Loucy (cell line): ENCODE measurements around the gene ATP13A5.

Experiments used
- H2AFZ ChIP-seq: fragments of 200-600 bp; sonication (generic); 2 replicates; pipeline ENCODE4 v1.6.0; 2016; ENCODE audit warnings: antibody characterized with exemption, mild to moderate bottlenecking, low read length, moderate library complexity
- H3F3A ChIP-seq: fragments of 200-600 bp; 2 replicates; pipeline ENCODE4 v1.6.0; 2016; ENCODE audit warnings: antibody characterized with exemption, low read depth, mild to moderate bottlenecking
- H3K27me3 ChIP-seq: fragments of 200-600 bp; sonication (generic); 2 replicates; pipeline ENCODE4 v1.6.1; 2014; ENCODE audit warnings: low read length, mild to moderate bottlenecking; ENCODE audit not compliant: insufficient read depth, poor library complexity, severe bottlenecking
- H3K36me3 ChIP-seq: fragments of 200-600 bp; sonication (generic); 2 replicates; pipeline ENCODE4 v1.6.1; 2016; ENCODE audit warnings: low read length; ENCODE audit not compliant: insufficient read depth
- H3K4me1 ChIP-seq: fragments of 200-600 bp; sonication (generic); 2 replicates; pipeline ENCODE4 v1.5.1; 2014; ENCODE audit warnings: low read length, mild to moderate bottlenecking; ENCODE audit not compliant: insufficient read depth, poor library complexity, severe bottlenecking
- H3K4me2 ChIP-seq: fragments of 200-600 bp; sonication (generic); 2 replicates; pipeline ENCODE4 v1.6.0; 2014; ENCODE audit warnings: antibody characterized with exemption, low read length, low read depth, mild to moderate bottlenecking; ENCODE audit not compliant: poor library complexity, severe bottlenecking
- H3K4me3 ChIP-seq: fragments of 200-600 bp; sonication (generic); 2 replicates; pipeline ENCODE4 v1.5.1; 2014; ENCODE audit warnings: low read length, mild to moderate bottlenecking, mixed read lengths; ENCODE audit not compliant: poor library complexity, severe bottlenecking
- H3K79me2 ChIP-seq: fragments of 200-600 bp; sonication (generic); 2 replicates; pipeline ENCODE4 v1.6.1; 2014; ENCODE audit warnings: low read length; ENCODE audit not compliant: insufficient read depth
- H3K9ac ChIP-seq: fragments of 200-600 bp; sonication (generic); 2 replicates; pipeline ENCODE4 v1.6.0; 2014; ENCODE audit warnings: mild to moderate bottlenecking, low read depth, low read length, moderate library complexity; ENCODE audit not compliant: poor library complexity, severe bottlenecking
- H3K9me2 ChIP-seq: fragments of 200-600 bp; sonication (generic); replicated peaks from 2 replicates; pipeline ENCODE4 v1.6.1; 2016; ENCODE audit warnings: low read depth, low read length, mixed read lengths
- H3K9me3 ChIP-seq: fragments of 200-600 bp; sonication (generic); 2 replicates; pipeline ENCODE4 v1.6.1; 2014; ENCODE audit warnings: mild to moderate bottlenecking, antibody characterized with exemption, low read length, low read depth; ENCODE audit not compliant: insufficient read depth
- H4K20me1 ChIP-seq: fragments of 200-600 bp; sonication (generic); 2 replicates; pipeline ENCODE4 v1.6.0; 2014; ENCODE audit warnings: antibody characterized with exemption, low read length, mild to moderate bottlenecking; ENCODE audit not compliant: insufficient read depth, poor library complexity, severe bottlenecking
- EZH2phosphoT487 ChIP-seq: fragments of 200-600 bp; IDR thresholded peaks from 2 replicates; pipeline ENCODE4 v1.6.1; 2018; ENCODE audit warnings: antibody characterized with exemption, mild to moderate bottlenecking, moderate library complexity, borderline replicate concordance
- TF ChIP-seq, protein P1 (sequence below): fragments of 200-600 bp; sonication (generic); conservative IDR thresholded peaks from 2 replicates; pipeline ENCODE4 v1.5.1; 2014; ENCODE audit warnings: mild to moderate bottlenecking, antibody characterized with exemption, low read length

The ATP13A5 gene

DNA sequence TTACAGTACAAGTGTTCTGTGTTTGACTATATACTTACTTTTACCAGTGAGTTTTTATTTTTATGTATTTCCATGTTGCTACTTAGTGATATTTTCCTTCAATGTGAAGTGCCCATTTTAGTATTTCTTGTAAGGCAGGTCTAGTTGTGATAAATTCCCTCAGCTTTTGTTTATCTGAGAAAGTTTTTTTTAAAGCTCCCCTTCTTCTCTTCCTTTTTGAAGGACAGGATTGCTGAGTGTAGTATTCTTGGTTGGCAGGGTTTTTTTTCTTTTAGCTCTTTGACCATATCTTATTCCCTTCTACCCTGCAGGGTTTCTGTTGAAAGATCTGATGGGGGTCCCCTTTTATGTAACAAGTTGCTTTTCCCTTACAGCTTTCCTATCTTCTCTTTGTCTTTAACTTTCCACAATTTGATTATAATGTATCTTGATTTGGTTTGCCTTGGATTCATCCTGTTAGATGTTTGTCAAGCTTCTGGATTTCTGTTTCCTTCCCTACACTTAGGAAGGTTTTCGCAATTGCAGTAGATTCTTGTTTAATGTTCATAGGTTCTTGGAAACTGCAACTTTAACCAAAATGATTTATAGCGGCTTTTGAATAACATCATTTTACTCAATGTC, 129.6 kb downstream of the ATP13A5 start:
- Histone ChIP-seq H3K36me3 (no peaks in the 10 kb centered on the region), H3K27me3 (no peaks in the 10 kb centered on the region), H3K4me3 (no peak overlapping the region), H3K9me3 (peaks cover 14% of the 10 kb centered on the region; the same call in 1 of the 2 replicates), H4K20me1 (no peaks in the 10 kb centered on the region), H3K9me2 (no peaks in the 10 kb centered on the region), H3K4me2 (no peak overlapping the region), H3K79me2 (no peaks in the 10 kb centered on the region), H3K4me1 (no peaks in the 10 kb centered on the region), H3K9ac (no peak overlapping the region), H2AFZ (no peak overlapping the region), H3F3A (no peaks in the 10 kb centered on the region)
- TF ChIP-seq EZH2phosphoT487, result no peak

DNA sequence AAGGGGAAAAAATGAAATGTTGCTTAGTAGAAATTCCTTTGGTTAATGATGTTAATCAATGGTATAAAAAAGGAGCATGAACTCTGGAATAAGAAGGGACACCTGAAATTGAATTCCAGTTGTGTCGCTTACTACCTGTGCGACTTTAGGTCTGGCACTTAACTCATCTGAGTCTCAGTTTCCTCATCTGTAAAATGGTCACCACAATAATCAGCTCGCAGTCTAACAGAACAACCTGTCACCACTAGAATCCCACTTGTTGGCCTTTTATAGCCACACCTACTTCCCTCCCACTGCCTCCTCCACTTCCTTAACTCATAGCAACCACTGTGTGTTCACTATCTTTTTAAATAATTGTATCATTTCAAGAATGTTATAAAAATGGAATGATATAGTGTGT, 135.0 kb downstream of the ATP13A5 start:
- H3K9ac ChIP-seq, result no peak overlapping the region
- H3K9me2 ChIP-seq, result no peaks in the 10 kb centered on the region
- no peaks in the 10 kb centered on the region for H4K20me1 ChIP-seq
- no peak overlapping the region for H2AFZ ChIP-seq
- no peaks in the 10 kb centered on the region for H3K36me3 ChIP-seq
- H3K79me2 ChIP-seq, result no peaks in the 10 kb centered on the region
- H3F3A ChIP-seq, result no peaks in the 10 kb centered on the region
- no peak overlapping the region for H3K4me2 ChIP-seq
- H3K27me3 ChIP-seq, result no peaks in the 10 kb centered on the region
- no peak overlapping the region for H3K4me3 ChIP-seq
- H3K4me1 ChIP-seq, result no peaks in the 10 kb centered on the region
- H3K9me3 ChIP-seq, result peaks cover 7% of the 10 kb centered on the region; the same call in 1 of the 2 replicates
- TF ChIP-seq, protein P1, sequence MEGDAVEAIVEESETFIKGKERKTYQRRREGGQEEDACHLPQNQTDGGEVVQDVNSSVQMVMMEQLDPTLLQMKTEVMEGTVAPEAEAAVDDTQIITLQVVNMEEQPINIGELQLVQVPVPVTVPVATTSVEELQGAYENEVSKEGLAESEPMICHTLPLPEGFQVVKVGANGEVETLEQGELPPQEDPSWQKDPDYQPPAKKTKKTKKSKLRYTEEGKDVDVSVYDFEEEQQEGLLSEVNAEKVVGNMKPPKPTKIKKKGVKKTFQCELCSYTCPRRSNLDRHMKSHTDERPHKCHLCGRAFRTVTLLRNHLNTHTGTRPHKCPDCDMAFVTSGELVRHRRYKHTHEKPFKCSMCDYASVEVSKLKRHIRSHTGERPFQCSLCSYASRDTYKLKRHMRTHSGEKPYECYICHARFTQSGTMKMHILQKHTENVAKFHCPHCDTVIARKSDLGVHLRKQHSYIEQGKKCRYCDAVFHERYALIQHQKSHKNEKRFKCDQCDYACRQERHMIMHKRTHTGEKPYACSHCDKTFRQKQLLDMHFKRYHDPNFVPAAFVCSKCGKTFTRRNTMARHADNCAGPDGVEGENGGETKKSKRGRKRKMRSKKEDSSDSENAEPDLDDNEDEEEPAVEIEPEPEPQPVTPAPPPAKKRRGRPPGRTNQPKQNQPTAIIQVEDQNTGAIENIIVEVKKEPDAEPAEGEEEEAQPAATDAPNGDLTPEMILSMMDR, result no peak
- no peak for TF ChIP-seq EZH2phosphoT487

DNA sequence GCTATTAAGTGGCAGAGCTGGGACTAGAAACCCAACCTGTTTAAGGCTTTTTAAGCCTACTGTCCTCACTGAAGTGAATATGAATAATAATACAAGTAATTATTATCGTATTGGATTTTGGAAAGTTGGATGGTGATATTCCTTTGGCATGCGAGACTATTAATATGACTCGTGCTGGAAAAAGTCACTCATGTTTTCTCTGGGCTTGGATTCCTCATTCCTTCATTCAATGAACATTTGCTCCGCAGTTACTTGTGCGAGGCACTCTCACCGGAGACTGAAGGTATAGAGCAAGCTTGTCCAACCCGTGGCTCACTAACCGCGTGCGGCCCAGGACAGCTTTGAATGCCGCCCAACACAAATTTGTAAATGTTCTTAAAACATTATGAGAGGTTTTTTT, 136.8 kb downstream of the ATP13A5 start:
- H3K9me3 ChIP-seq, result no peaks in the 10 kb centered on the region
- no peaks in the 10 kb centered on the region for H3K79me2 ChIP-seq
- H3K27me3 ChIP-seq, result no peaks in the 10 kb centered on the region
- no peaks in the 10 kb centered on the region for H3F3A ChIP-seq
- no peak overlapping the region for H3K4me2 ChIP-seq
- no peaks in the 10 kb centered on the region for H3K9me2 ChIP-seq
- no peak overlapping the region for H2AFZ ChIP-seq
- no peaks in the 10 kb centered on the region for H3K4me1 ChIP-seq
- H3K9ac ChIP-seq, result no peak overlapping the region
- H4K20me1 ChIP-seq, result no peaks in the 10 kb centered on the region
- H3K4me3 ChIP-seq, result no peak overlapping the region
- TF ChIP-seq, protein P1, result no peak
- TF ChIP-seq EZH2phosphoT487, result no peak
- no peaks in the 10 kb centered on the region for H3K36me3 ChIP-seq
